Measurements from ENCODE around the gene SCTR. TPM values are rescaled to one million over a fixed set of nuclear protein-coding genes. Genes with fewer than 3 reads are reported as not detected.

Gene SCTR
- total RNA-seq, 1 experiment from 2014 or later = not detected

DNA sequence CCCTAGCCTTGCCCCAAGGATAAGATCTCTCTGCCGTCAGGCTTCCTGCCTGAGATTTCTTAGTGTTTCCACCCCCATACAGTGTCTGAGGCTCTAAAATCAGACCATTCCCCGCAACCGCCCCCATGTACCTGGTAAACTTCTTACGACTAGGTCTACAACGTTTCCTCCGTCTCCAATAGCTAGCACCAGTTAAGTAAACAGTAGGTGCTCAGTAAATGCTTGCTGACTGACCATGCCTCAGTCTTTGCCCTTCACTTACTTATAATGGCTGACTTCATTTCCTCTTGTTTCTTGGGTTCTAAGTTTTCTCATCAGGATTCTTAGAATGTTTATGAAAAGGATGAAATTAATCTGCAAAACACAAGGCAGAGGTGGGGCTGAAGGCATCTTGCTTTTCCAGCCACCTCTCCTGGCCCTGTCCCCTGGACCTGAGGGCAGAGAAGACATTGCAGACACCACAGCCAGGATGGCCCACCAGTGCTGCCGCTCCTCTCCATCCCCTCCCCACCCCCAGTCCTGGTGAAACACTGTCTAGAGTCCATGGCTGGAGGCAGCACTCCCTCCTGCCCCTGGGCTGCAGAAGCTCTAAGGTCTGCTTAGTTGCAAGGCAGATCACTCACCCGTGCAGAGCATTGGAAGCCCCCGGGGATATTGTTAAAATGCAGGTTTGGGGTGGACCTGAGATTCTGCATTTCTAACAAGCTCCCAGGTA, 75.7 kb downstream of the SCTR start:
- BruUV-seq (replicated peaks) = no TSS peak
- POLR2A ChIA-PET = no interaction called here
- TF ChIP-seq, protein P1, sequence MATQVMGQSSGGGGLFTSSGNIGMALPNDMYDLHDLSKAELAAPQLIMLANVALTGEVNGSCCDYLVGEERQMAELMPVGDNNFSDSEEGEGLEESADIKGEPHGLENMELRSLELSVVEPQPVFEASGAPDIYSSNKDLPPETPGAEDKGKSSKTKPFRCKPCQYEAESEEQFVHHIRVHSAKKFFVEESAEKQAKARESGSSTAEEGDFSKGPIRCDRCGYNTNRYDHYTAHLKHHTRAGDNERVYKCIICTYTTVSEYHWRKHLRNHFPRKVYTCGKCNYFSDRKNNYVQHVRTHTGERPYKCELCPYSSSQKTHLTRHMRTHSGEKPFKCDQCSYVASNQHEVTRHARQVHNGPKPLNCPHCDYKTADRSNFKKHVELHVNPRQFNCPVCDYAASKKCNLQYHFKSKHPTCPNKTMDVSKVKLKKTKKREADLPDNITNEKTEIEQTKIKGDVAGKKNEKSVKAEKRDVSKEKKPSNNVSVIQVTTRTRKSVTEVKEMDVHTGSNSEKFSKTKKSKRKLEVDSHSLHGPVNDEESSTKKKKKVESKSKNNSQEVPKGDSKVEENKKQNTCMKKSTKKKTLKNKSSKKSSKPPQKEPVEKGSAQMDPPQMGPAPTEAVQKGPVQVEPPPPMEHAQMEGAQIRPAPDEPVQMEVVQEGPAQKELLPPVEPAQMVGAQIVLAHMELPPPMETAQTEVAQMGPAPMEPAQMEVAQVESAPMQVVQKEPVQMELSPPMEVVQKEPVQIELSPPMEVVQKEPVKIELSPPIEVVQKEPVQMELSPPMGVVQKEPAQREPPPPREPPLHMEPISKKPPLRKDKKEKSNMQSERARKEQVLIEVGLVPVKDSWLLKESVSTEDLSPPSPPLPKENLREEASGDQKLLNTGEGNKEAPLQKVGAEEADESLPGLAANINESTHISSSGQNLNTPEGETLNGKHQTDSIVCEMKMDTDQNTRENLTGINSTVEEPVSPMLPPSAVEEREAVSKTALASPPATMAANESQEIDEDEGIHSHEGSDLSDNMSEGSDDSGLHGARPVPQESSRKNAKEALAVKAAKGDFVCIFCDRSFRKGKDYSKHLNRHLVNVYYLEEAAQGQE (IDR thresholded peaks at IDR 0.05; ENCODE audit: insufficient read depth in 1 of 2, low read depth in 2 of 2, low read length in 1 of 2) = no peak
- TF ChIP-seq CTCF (IDR thresholded peaks at IDR 0.05) (no peak), TCF7L2 (IDR thresholded peaks at IDR 0.05; ENCODE audit: low read depth, low read length) (no peak), SIN3A (IDR thresholded peaks at IDR 0.05; ENCODE audit: borderline replicate concordance, insufficient read depth, low read depth, low read length) (no peak), POLR2AphosphoS5 (IDR thresholded peaks at IDR 0.05; ENCODE audit: low read depth, low read length) (no peak)
- CTCF ChIA-PET = no interaction called here
- Histone ChIP-seq H3K9me3 (ENCODE audit: control insufficient read depth, insufficient read depth, low read depth, low read length) (no peaks in the 10 kb centered on the region), H3K27ac (ENCODE audit: low read length) (no peak overlapping the region), H3K4me1 (ENCODE audit: control insufficient read depth, insufficient read depth, low read length) (no peaks in the 10 kb centered on the region), H3K4me3 (ENCODE audit: low read depth in 2 of 2, low read length in 2 of 2) (no peak overlapping the region), H3K36me3 (ENCODE audit: control insufficient read depth, insufficient read depth, low read length) (no peaks in the 10 kb centered on the region), H3K27me3 (ENCODE audit: control insufficient read depth, insufficient read depth, low read length) (no peaks in the 10 kb centered on the region)
- in situ Hi-C loops (cut with HindIII; ENCODE audit: low pct_unique_long_range_greater_than_20kb, low sequenced_read_pairs) (no loop called here), intact Hi-C loops (cut with micrococcal nuclease; ENCODE audit: unreplicated experiment) (no loop called here)
- ATAC-seq (no peak), DNase-seq (ENCODE audit: low read depth, low spot score) (no peak)

GRCh38 chr2:119446037-119446436, 78.2 kb downstream of the SCTR start:
- no peak overlapping the region for H3K4me3 ChIP-seq (ENCODE audit: low read depth in 2 of 2, low read length in 2 of 2)
- ChIA-PET CTCF (no interaction called here), POLR2A (no interaction called here)
- no peak overlapping the region for H3K27ac ChIP-seq (ENCODE audit: low read length)
- no peaks in the 10 kb centered on the region for H3K27me3 ChIP-seq (ENCODE audit: control insufficient read depth, insufficient read depth, low read length)
- BruUV-seq (replicated peaks) = no TSS peak
- ATAC-seq (no peak), DNase-seq (ENCODE audit: low read depth, low spot score) (no peak)
- H3K4me1 ChIP-seq (ENCODE audit: control insufficient read depth, insufficient read depth, low read length) = no peaks in the 10 kb centered on the region
- in situ Hi-C loops (cut with HindIII; ENCODE audit: low pct_unique_long_range_greater_than_20kb, low sequenced_read_pairs) = no loop called here
- intact Hi-C loops (cut with micrococcal nuclease; ENCODE audit: unreplicated experiment) = no loop called here
- no peaks in the 10 kb centered on the region for H3K36me3 ChIP-seq (ENCODE audit: control insufficient read depth, insufficient read depth, low read length)
- no peak for TF ChIP-seq CTCF (IDR thresholded peaks at IDR 0.05)
- TF ChIP-seq TCF7L2 (IDR thresholded peaks at IDR 0.05; ENCODE audit: low read depth, low read length) = no peak
- TF ChIP-seq SIN3A (IDR thresholded peaks at IDR 0.05; ENCODE audit: borderline replicate concordance, insufficient read depth, low read depth, low read length) = no peak
- TF ChIP-seq, protein P1 (IDR thresholded peaks at IDR 0.05; ENCODE audit: insufficient read depth in 1 of 2, low read depth in 2 of 2, low read length in 1 of 2) = no peak
- no peak for TF ChIP-seq POLR2AphosphoS5 (IDR thresholded peaks at IDR 0.05; ENCODE audit: low read depth, low read length)
- H3K9me3 ChIP-seq (ENCODE audit: control insufficient read depth, insufficient read depth, low read depth, low read length) = no peaks in the 10 kb centered on the region

Measured in Panc1 (cell line).